Karpas-422 (cell line): Measurements from ENCODE around the gene CCDC158. TPM values are rescaled to one million over a fixed set of nuclear protein-coding genes. Genes with fewer than 3 reads are reported as not detected.
"Not testable (repeated sequence)": the region's sequence is repeated elsewhere in the genome, so short reads cannot be mapped to it uniquely, and the experiment has no call there.

Source experiments
- DNase-seq: peaks from one replicate; pipeline ENCODE4 v3.0.0-alpha.2; 2015
- H2AFZ ChIP-seq: fragments of 200-600 bp; sonication (generic); 2 replicates; pipeline ENCODE4 v1.6.1; 2014; ENCODE audit warnings: antibody characterized with exemption, low read length, mixed read lengths
- H3K27ac ChIP-seq: fragments of 200-600 bp; sonication (generic); 2 replicates; pipeline ENCODE4 v1.5.1; 2014; ENCODE audit warnings: mild to moderate bottlenecking, low read length, moderate library complexity
- H3K27me3 ChIP-seq: fragments of 200-600 bp; sonication (generic); 2 replicates; pipeline ENCODE4 v1.6.1; 2014; ENCODE audit warnings: low read length, mixed read lengths
- H3K36me3 ChIP-seq: fragments of 200-600 bp; sonication (generic); 2 replicates; pipeline ENCODE4 v1.6.1; 2014; ENCODE audit warnings: low read length, mixed read lengths; ENCODE audit not compliant: insufficient read depth
- H3K4me1 ChIP-seq: fragments of 200-600 bp; sonication (generic); 2 replicates; pipeline ENCODE4 v1.6.1; 2014; ENCODE audit warnings: mild to moderate bottlenecking, low read length, mixed read lengths
- H3K4me2 ChIP-seq: fragments of 200-600 bp; sonication (generic); 2 replicates; pipeline ENCODE4 v1.6.1; 2014; ENCODE audit warnings: low read length, low read depth, mild to moderate bottlenecking; ENCODE audit not compliant: poor library complexity, severe bottlenecking
- H3K4me3 ChIP-seq: fragments of 200-600 bp; sonication (generic); 2 replicates; pipeline ENCODE4 v1.5.1; 2014; ENCODE audit warnings: mild to moderate bottlenecking, antibody characterized with exemption, low read length, mixed read lengths
- H3K79me2 ChIP-seq: fragments of 200-600 bp; sonication (generic); 2 replicates; pipeline ENCODE4 v1.6.1; 2014; ENCODE audit warnings: mild to moderate bottlenecking, low read length, mixed read lengths
- H3K9ac ChIP-seq: fragments of 200-600 bp; sonication (generic); 2 replicates; pipeline ENCODE4 v1.6.0; 2014; ENCODE audit warnings: low read length
- H3K9me2 ChIP-seq: fragments of 200-600 bp; sonication (generic), shearing (Covaris generic); replicated peaks from 2 replicates; pipeline ENCODE4 v1.6.0; 2014; ENCODE audit warnings: mild to moderate bottlenecking, low read length, moderate library complexity; ENCODE audit not compliant: insufficient read depth
- H3K9me3 ChIP-seq: fragments of 300-700, 200-600 bp; sonication (generic); 2 replicates; pipeline ENCODE4 v1.6.1; 2014; ENCODE audit warnings: low read length, mixed read lengths
- H4K20me1 ChIP-seq: fragments of 200-600 bp; sonication (generic); 2 replicates; pipeline ENCODE4 v1.6.1; 2014; ENCODE audit warnings: mild to moderate bottlenecking, antibody characterized with exemption, low read length, low read depth; ENCODE audit not compliant: insufficient read depth
- total RNA-seq: library from RNA; depleted of rRNA; stranded (reverse); fragments of >200 nt; shearing (Covaris generic); gene quantifications from 2 replicates; pipeline ENCODE4 v1.2.3, GENCODE V29; 2014; ENCODE audit warnings: low replicate concordance

The CCDC158 gene
- total RNA-seq, 1 experiment from 2014 or later = not detected

- Histone ChIP-seq H3K9me2 (no peaks in the 10 kb centered on the region), H3K4me3 (no peak overlapping the region), H3K9ac (no peak overlapping the region), H3K27me3 (no peaks in the 10 kb centered on the region), H3K9me3 (no peaks in the 10 kb centered on the region), H3K36me3 (no peaks in the 10 kb centered on the region), H3K27ac (no peak overlapping the region), H3K4me1 (no peaks in the 10 kb centered on the region), H2AFZ (no peak overlapping the region), H4K20me1 (no peaks in the 10 kb centered on the region), H3K79me2 (no peaks in the 10 kb centered on the region), H3K4me2 (no peak overlapping the region)
- no peak for DNase-seq
Observed at GRCh38 chr4:76282941-76283689, 137.8 kb downstream of the CCDC158 start.

DNA sequence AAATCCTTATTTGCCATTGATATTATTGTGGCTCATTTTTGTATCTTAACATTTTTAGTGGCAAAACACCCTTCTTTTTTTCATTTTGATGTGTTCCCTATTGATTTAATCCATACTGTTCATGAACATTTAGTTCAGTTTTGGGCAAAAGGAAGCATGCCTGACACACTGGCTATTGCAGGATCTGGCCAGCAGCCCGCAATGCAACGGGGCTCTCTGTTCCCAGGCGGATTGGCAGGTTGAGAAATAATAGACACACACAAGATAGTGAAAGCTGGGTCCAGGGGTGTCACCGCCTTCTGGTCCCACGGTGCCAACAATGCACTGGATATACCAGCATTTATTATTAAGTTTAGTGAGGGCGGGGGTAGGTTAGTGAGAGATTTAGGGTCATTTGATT lies 139.3 kb downstream of the CCDC158 start:
- not testable (repeated sequence) for H3K27ac ChIP-seq, H3K9ac ChIP-seq, H3K36me3 ChIP-seq, H3K27me3 ChIP-seq, H3K4me3 ChIP-seq, H3K4me1 ChIP-seq, H2AFZ ChIP-seq, H3K9me3 ChIP-seq, DNase-seq, H3K79me2 ChIP-seq, H3K4me2 ChIP-seq, H3K9me2 ChIP-seq, H4K20me1 ChIP-seq

DNA sequence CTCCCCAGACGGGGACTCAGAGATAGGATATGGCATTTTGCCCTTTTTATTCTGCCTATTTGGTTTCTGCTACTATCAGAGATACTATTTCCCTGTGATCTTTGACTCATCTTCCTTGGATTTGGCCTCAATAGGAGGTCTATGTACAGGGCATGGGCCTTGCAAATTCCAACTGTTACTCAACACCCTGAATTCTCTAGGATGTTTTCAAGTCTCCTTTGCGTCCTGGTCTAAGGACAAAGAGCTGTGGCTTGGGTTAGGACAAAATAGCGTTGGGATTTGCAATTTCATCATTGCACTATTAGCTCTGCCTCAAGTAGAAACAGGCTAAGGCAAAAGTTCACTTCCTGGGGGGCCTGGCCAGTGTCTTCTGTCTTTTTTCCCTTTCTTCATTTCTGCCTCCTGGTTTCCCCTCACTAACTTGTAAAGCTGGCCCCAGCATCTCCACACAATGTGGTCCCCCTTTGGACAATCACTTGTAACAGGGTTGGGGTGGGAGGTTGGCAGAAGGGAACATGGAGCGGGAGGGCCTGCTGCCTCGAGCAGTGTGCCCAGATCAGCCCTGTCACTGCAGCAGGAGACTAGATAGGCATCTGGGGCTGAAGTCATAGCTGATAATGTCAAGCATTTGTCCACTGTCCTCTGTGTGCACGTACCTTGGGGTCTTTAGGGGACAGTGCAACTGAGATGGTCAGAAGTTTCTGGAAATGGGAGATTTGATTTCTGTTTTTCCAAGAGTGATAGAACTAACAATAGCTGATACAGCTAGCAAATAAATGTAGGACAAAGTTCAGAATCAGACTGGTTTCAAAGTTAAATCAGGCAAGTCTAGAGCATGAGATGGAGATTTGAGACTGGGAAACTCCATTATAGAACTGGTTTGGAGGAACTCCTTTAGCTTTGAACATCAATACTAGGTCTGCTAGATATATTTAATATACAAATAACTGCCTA lies 140.2 kb downstream of the CCDC158 start:
- no peak overlapping the region for H3K4me2 ChIP-seq
- no peaks in the 10 kb centered on the region for H3K9me2 ChIP-seq
- no peaks in the 10 kb centered on the region for H3K36me3 ChIP-seq
- no peak overlapping the region for H3K4me3 ChIP-seq
- no peak overlapping the region for H3K9ac ChIP-seq
- H3K27ac ChIP-seq = no peak overlapping the region
- no peaks in the 10 kb centered on the region for H3K4me1 ChIP-seq
- H3K79me2 ChIP-seq = no peaks in the 10 kb centered on the region
- H4K20me1 ChIP-seq = no peaks in the 10 kb centered on the region
- no peak for DNase-seq
- H3K27me3 ChIP-seq = no peaks in the 10 kb centered on the region
- H2AFZ ChIP-seq = no peak overlapping the region
- no peaks in the 10 kb centered on the region for H3K9me3 ChIP-seq

DNA sequence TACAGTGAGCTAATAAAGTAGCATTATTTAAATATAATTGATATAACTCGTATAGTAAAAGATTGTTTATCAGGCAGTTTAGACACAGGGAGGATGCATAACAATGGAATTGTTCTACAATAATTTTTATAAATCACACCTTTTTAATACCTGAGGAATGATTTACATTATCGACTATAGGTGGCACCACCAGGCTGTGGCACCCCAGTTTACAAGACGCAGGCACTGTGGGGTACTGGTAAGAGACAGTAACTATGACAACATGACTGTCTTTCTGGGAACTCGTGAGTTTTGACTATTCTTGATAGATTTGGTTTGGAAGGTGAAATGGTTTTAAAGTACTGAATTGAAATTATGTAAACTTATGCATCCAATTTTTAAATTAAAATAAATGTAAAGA lies 141.5 kb downstream of the CCDC158 start:
- Histone ChIP-seq H3K27ac (no peak overlapping the region), H2AFZ (no peak overlapping the region), H3K27me3 (no peaks in the 10 kb centered on the region), H4K20me1 (no peaks in the 10 kb centered on the region), H3K4me3 (no peak overlapping the region), H3K79me2 (no peaks in the 10 kb centered on the region), H3K36me3 (no peaks in the 10 kb centered on the region), H3K4me1 (no peaks in the 10 kb centered on the region), H3K4me2 (no peak overlapping the region), H3K9ac (no peak overlapping the region), H3K9me2 (no peaks in the 10 kb centered on the region), H3K9me3 (no peaks in the 10 kb centered on the region)
- no peak for DNase-seq

GRCh38 chr4:76278583-76278982 lies 142.4 kb downstream of the CCDC158 start:
- Histone ChIP-seq H3K9ac (no peak overlapping the region), H3K4me1 (no peaks in the 10 kb centered on the region), H3K4me2 (no peak overlapping the region), H3K27me3 (no peaks in the 10 kb centered on the region), H3K9me2 (no peaks in the 10 kb centered on the region), H3K27ac (no peak overlapping the region), H3K79me2 (no peaks in the 10 kb centered on the region), H4K20me1 (no peaks in the 10 kb centered on the region), H3K9me3 (no peaks in the 10 kb centered on the region), H3K36me3 (no peaks in the 10 kb centered on the region), H3K4me3 (no peak overlapping the region), H2AFZ (no peak overlapping the region)
- DNase-seq = no peak

- Histone ChIP-seq H3K27me3 (no peaks in the 10 kb centered on the region), H2AFZ (no peak overlapping the region), H3K79me2 (no peaks in the 10 kb centered on the region), H3K27ac (no peak overlapping the region), H3K4me1 (no peaks in the 10 kb centered on the region), H3K4me3 (no peak overlapping the region), H3K36me3 (no peaks in the 10 kb centered on the region), H3K9me3 (no peaks in the 10 kb centered on the region), H4K20me1 (no peaks in the 10 kb centered on the region), H3K9me2 (no peaks in the 10 kb centered on the region), H3K4me2 (no peak overlapping the region), H3K9ac (no peak overlapping the region)
- no peak for DNase-seq
Observed at GRCh38 chr4:76277667-76278066, 143.3 kb downstream of the CCDC158 start.

DNA sequence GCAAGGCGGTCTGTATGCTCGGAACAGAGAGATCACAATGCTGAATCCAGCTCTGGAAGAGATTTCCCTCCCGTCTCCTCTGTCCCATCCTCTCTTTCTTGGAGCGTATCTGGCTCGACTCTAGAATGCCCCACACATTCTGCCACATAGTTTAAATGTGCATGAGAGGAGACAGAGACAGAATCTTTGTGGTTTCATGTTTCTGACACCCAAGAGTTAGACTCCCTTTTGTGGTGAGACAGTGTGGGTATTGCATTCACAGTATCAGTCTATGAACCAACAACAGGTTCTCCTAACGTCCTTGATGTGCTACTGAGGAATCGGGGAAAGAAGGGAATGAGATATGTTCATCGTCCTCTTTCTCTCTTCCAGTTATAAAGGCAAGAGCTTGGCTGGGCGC lies 144.1 kb downstream of the CCDC158 start:
- Histone ChIP-seq H3K27ac (no peak overlapping the region), H3K9me2 (no peaks in the 10 kb centered on the region), H3K9me3 (no peaks in the 10 kb centered on the region), H4K20me1 (no peaks in the 10 kb centered on the region), H3K79me2 (no peaks in the 10 kb centered on the region), H3K4me3 (no peak overlapping the region), H2AFZ (no peak overlapping the region), H3K27me3 (no peaks in the 10 kb centered on the region), H3K9ac (no peak overlapping the region), H3K36me3 (no peaks in the 10 kb centered on the region), H3K4me1 (no peaks in the 10 kb centered on the region), H3K4me2 (no peak overlapping the region)
- DNase-seq = no peak

GRCh38 chr4:76275486-76276124 lies 145.3 kb downstream of the CCDC158 start:
- H3K4me3 ChIP-seq = no peak overlapping the region
- H3K79me2 ChIP-seq = no peaks in the 10 kb centered on the region
- no peaks in the 10 kb centered on the region for H3K36me3 ChIP-seq
- H3K27me3 ChIP-seq = no peaks in the 10 kb centered on the region
- H3K9ac ChIP-seq = no peak overlapping the region
- H3K9me2 ChIP-seq = no peaks in the 10 kb centered on the region
- no peaks in the 10 kb centered on the region for H3K9me3 ChIP-seq
- H2AFZ ChIP-seq = no peak overlapping the region
- H3K4me2 ChIP-seq = no peak overlapping the region
- no peaks in the 10 kb centered on the region for H4K20me1 ChIP-seq
- H3K4me1 ChIP-seq = no peaks in the 10 kb centered on the region
- no peak overlapping the region for H3K27ac ChIP-seq
- DNase-seq = no peak
